Heart left ventricle (tissue), 16 donors: Measurements from ENCODE around the gene RILP. TPM values are rescaled to one million over a fixed set of nuclear protein-coding genes. Genes with fewer than 3 reads are reported as not detected.

Experiments
- ATAC-seq, 4 donors: fragments of 200-7000 bp; cut with Tn5 transposase; one replicate each; pipeline ENCODE4 v1.9.1; 2020 to 2022; ENCODE audit warnings: moderate library complexity in 4 of 4, mild to moderate bottlenecking in 3 of 4, moderate number of reproducible peaks in 1 of 4
- DNase-seq, 5 donors: peaks; one replicate each; pipeline ENCODE4 v3.0.0-alpha.2; 2020
- H3K27ac ChIP-seq, 12 donors: fragments of 200-600 bp; sonication (generic) in 4 of 12; one replicate each; pipeline versions ENCODE4 v1.5.0 to v1.8.0; 2016 to 2022; ENCODE audit warnings: mild to moderate bottlenecking in 2 of 12
- H3K27me3 ChIP-seq, 9 donors: fragments of 200-600 bp; sonication (generic) in 2 of 9; one replicate each; pipeline versions ENCODE4 v1.5.1 to v1.8.0; 2016 to 2022; ENCODE audit warnings: mild to moderate bottlenecking in 3 of 9
- H3K36me3 ChIP-seq, 9 donors: fragments of 200-600 bp; sonication (generic) in 2 of 9; one replicate each; pipeline versions ENCODE4 v1.5.0 to v1.8.0; 2018 to 2022; ENCODE audit warnings: mild to moderate bottlenecking in 2 of 9
- H3K4me1 ChIP-seq, 12 donors: fragments of 200-600 bp; sonication (generic) in 4 of 12; one replicate each; pipeline versions ENCODE4 v1.5.0 to v1.8.0; 2016 to 2022; ENCODE audit warnings: mild to moderate bottlenecking in 3 of 12
- H3K4me3 ChIP-seq, 12 donors: fragments of 200-600 bp; sonication (generic) in 4 of 12; one replicate each; pipeline versions ENCODE4 v1.5.0 to v1.8.0; 2017 to 2022; ENCODE audit warnings: mild to moderate bottlenecking in 9 of 12, moderate library complexity in 4 of 12
- H3K9me3 ChIP-seq, 12 donors: fragments of 200-600 bp; sonication (generic) in 4 of 12; one replicate each; pipeline versions ENCODE4 v1.5.0 to v1.8.0; 2016 to 2022; ENCODE audit warnings: mild to moderate bottlenecking in 1 of 12
- CTCF ChIP-seq, 12 donors: fragments of 200-600 bp; sonication (generic) in 4 of 12; IDR thresholded peaks; one replicate each; pipeline versions ENCODE4 v1.5.0 to v1.8.0; 2018 to 2022; ENCODE audit warnings: antibody characterized with exemption in 12 of 12, mild to moderate bottlenecking in 5 of 12
- POLR2A ChIP-seq, 2 donors: fragments of 450-650 bp; IDR thresholded peaks; one replicate each; pipeline ENCODE4 v1.6.1; 2017; ENCODE audit warnings: antibody characterized with exemption in 2 of 2, mild to moderate bottlenecking in 2 of 2, moderate library complexity in 2 of 2
- WGBS, 4 donors: extraction: QIAGEN DNeasy Blood & Tissue Kit in 2 of 4; methylation state at CpG; one replicate each; pipeline versions ENCODE4 v1.1.5 to v1.1.7; 2013 to 2018; 5-methylcytosine and 5-hydroxymethylcytosine counted together
- intact Hi-C, 10 donors: fragments of 100-400 bp; cut with DNase I; formaldehyde crosslinking; loops; one replicate each; pipeline versions ENCODE4 v1.11.1 to v1.14.2; 2022
- polyA plus RNA-seq, 2 donors: library from polyadenylated mRNA; stranded (reverse); fragments of 200-250 nt; gene quantifications; one replicate each; pipeline ENCODE4 v1.2.3, GENCODE V29; 2013
- total RNA-seq, 9 donors: library from RNA; depleted of rRNA in 2 of 9; stranded (reverse); fragments of >200 nt in 2 of 9; fragmentation: NEBNext Ultra II Directional in 3 of 9; extraction: Animal tissue kit (Norgen Biotek cat#: 25700) in 3 of 9; gene quantifications; one replicate each; pipeline versions ENCODE4 v1.1.0 to v1.2.4, GENCODE V29; 2016 to 2023
- donor health status: ischemic (EF 13 %, LVEDD 7.1; RV severe dilation, severe dysfunction).
- donor health status: healthy with polysubstance abuse.
- donor health status: DM: no; HTN: yes; CAD: no.
- donor health status: DM: no; HTN: no; CAD: no.
- donor health status: ischemic (EF 25% LVEDD 6.9; RV normal size, moderate dysfunction).
- donor health status: ischemic (EF 25% LVEDD 5.7; RV mildly dilated, moderate dysfunction).
- donor health status: healthy.
- donor health status: DM: yes; HTN: yes; CAD: no.
- donor health status: ischemic (EF 35%, LVEDD 5.7; RV mildly dilated, moderate dysfunction).
- donor health status: nonischemic (EF 11% LVEDD 7.7; RV severe dilation, severe dysfunction).
- donor health status: DM: yes; HTN: yes; CAD: no.
- donor health status: PGD.
- donor health status: ischemic (EF 29% LVEDD 5.4; RV normal size, mild dysfunction).
- donor health status: nonischemic (EF 23%, LVEDD 6.1; RV moderate dilation, normal function).

The RILP gene
- total and polyA plus RNA-seq, 11 donors = 37.6 to 130 (median 60.1) TPM

GRCh38 chr17:1635675-1636465, 13.8 kb downstream of the RILP start:
- H3K36me3 ChIP-seq = peaks cover 0 to 49% (median 40%) of the 10 kb centered on the region in 9 donors
- intact Hi-C loops = loop anchor here in 1 of 10 donors (10.0 kb wide), 1 partner anchor 271 kb away; no protein-coding TSS in a partner anchor
- peaks cover 0 to 15% (median 0%) of the 10 kb centered on the region in 12 donors for H3K4me1 ChIP-seq
- DNase-seq = peak in 1 of 5 donors; percentile 12
- no peaks in the 10 kb centered on the region for H3K27me3 ChIP-seq
- no peaks in the 10 kb centered on the region for H3K9me3 ChIP-seq
- H3K4me3 ChIP-seq = no peak overlapping the region
- ATAC-seq = peak in 1 of 4 donors; percentile 15
- 79 to 85% (median 83%) methylated on average over 10 of the region's 10 CpGs for WGBS, 4 donors
- H3K27ac ChIP-seq = peak overlapping the region in 1 of 12 donors; percentile 12
- TF ChIP-seq POLR2A (IDR thresholded peaks at IDR 0.05) (no peak), CTCF (IDR thresholded peaks at IDR 0.05) (no peak)

- peak overlapping the region in 1 of 12 donors; percentile 18 for H3K27ac ChIP-seq
- no peak overlapping the region for H3K4me3 ChIP-seq
- peaks cover 0 to 46% (median 40%) of the 10 kb centered on the region in 9 donors for H3K36me3 ChIP-seq
These were observed 14.6 kb downstream of the RILP start for GRCh38 chr17:1634841-1635650.

GRCh38 chr17:1630662-1631061, 19.0 kb downstream of the RILP start:
- H3K9me3 ChIP-seq = no peaks in the 10 kb centered on the region
- 79 to 92% (median 89%) methylated on average over 4 of the region's 4 CpGs for WGBS, 4 donors
- peaks cover 0 to 43% (median 14%) of the 10 kb centered on the region in 12 donors for H3K4me1 ChIP-seq
- peaks cover 0 to 17% (median 12%) of the 10 kb centered on the region in 9 donors for H3K36me3 ChIP-seq
- intact Hi-C loops = loop anchor here in 2 of 10 donors (5.0 to 10.0 kb wide), 2 partner anchors 58 to 266 kb away; no protein-coding TSS in a partner anchor
- no peak overlapping the region for H3K4me3 ChIP-seq
- DNase-seq = no peak
- no peaks in the 10 kb centered on the region for H3K27me3 ChIP-seq
- TF ChIP-seq CTCF (IDR thresholded peaks at IDR 0.05) = no peak
- no peak for ATAC-seq
- H3K27ac ChIP-seq = peak overlapping the region in 1 of 12 donors; percentile 24

More at GRCh38 chr17:1634841-1635650, 14.6 kb downstream of the RILP start:
- 95 to 96% (median 95%) methylated on average over 26 to 45 of the region's 45 CpGs for WGBS, 4 donors
- intact Hi-C loops = loop anchor here in 2 of 10 donors (5.0 to 10.0 kb wide), 2 partner anchors 63 to 270 kb away; no protein-coding TSS in a partner anchor
- H3K27me3 ChIP-seq = no peaks in the 10 kb centered on the region
- ATAC-seq (no peak), DNase-seq (peak in 1 of 5 donors; percentile 50)
- no peak for TF ChIP-seq CTCF (IDR thresholded peaks at IDR 0.05)
- no peak for TF ChIP-seq POLR2A (IDR thresholded peaks at IDR 0.05)
- peaks cover 0 to 18% (median under 1%) of the 10 kb centered on the region in 12 donors for H3K4me1 ChIP-seq
- H3K9me3 ChIP-seq = no peaks in the 10 kb centered on the region
